ENCODE measurements around the gene AFP. TPM values are rescaled to one million over a fixed set of nuclear protein-coding genes. Genes with fewer than 3 reads are reported as not detected.

Gene AFP
- total and polyA plus RNA-seq, 2 of the 4 experiments (the other 2 are of a cell fraction): 0.87 to 1.3 TPM

DNA sequence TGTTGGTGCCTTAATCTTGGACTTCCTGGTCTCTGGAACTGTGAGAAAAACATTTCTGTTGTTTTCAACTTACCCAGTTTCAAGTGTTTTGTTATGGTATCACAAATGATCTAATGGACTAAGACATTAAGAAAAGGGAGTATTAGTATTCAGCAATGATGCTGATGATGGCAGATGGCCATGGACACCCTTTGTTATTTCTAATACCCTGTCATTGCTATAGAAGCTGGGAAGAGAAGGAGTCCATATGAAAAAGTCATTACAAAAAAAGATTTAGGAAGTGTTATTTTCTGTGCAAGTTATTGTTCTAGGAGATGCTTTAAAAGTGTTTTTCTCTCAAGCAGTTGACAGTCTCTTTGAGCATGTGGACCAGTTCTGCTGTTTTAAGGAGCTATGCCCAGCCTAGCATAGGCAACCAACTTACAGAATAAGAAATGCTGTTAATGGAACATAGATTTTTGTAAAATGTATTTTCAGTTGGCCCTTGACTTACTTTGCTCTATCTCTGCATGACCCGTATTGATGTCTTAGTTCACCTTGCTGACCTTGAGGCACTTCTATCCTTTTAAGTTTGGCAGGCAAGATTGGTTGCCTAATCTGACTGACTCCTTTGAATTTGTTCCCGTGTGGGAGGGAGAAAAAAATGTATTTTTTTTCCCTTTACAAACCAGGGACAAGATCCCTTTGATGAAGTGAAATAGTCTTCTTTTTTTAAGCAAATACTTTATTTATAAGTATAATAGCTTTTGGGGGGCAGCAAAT lies 6.0 kb upstream of the AFP start:
- H2AK5ac ChIP-seq (ENCODE audit: low read depth, low read length): no peak overlapping the region
- no peak overlapping the region for H3K23ac ChIP-seq (ENCODE audit: low read depth, low read length)
- H3K4me2 ChIP-seq (ENCODE audit: low read depth, low read length): no peak overlapping the region
- H4K8ac ChIP-seq (ENCODE audit: low read depth in 2 of 2, low read length in 2 of 2): no peak overlapping the region
- BruUV-seq (replicated peaks): no TSS peak
- H3K36me3 ChIP-seq (ENCODE audit: control insufficient read depth, insufficient read depth, low read length): no peaks in the 10 kb centered on the region
- no peak overlapping the region for H2BK5ac ChIP-seq (ENCODE audit: low read depth, low read length, poor library complexity, severe bottlenecking)
- no peak overlapping the region for H4K5ac ChIP-seq (ENCODE audit: low read depth, low read length)
- H3K56ac ChIP-seq (ENCODE audit: extremely low read depth, insufficient read depth, low read length): no peak overlapping the region
- no CpG with 5 or more reads among the region's 2 CpGs for WGBS, 2 experiments (ENCODE audit: extremely low coverage in 2 of 2, insufficient read length in 1 of 2)
- intact Hi-C loops (cut with micrococcal nuclease) (no loop called here), in situ Hi-C loops (cut with MboI; ENCODE audit: low sequenced_read_pairs) (no loop called here), dilution Hi-C loops (cut with HindIII; ENCODE audit: low sequenced_read_pairs, unreplicated experiment) (no loop called here)
- H4K91ac ChIP-seq (ENCODE audit: insufficient read depth, low read depth, low read length): no peak overlapping the region
- H2BK20ac ChIP-seq (ENCODE audit: low read depth, low read length): no peak overlapping the region
- no peak overlapping the region for H2BK120ac ChIP-seq (ENCODE audit: low read depth, low read length)
- no peak overlapping the region for H3K18ac ChIP-seq (ENCODE audit: low read depth, low read length)
- no peak overlapping the region for H3K9ac ChIP-seq (ENCODE audit: low read depth, low read length)
- no peak overlapping the region for H2BK15ac ChIP-seq (ENCODE audit: low read depth, low read length)
- no peaks in the 10 kb centered on the region for H3K9me1 ChIP-seq (ENCODE audit: insufficient read depth, low read length)
- H3K27ac ChIP-seq (ENCODE audit: insufficient read depth, low read length): no peak overlapping the region
- no peaks in the 10 kb centered on the region for H3K4me1 ChIP-seq (ENCODE audit: control insufficient read depth, insufficient read depth, low read length)
- no peak overlapping the region for H2AK9ac ChIP-seq (replicated peaks; ENCODE audit: low read depth, low read length, poor library complexity)
- no peak overlapping the region for H2AFZ ChIP-seq (replicated peaks; ENCODE audit: low read length, poor library complexity)
- DNase-seq: no peak
- ChIA-PET POLR2A (ENCODE audit: unreplicated experiment) (no interaction called here), CTCF (no interaction called here)
- H3K79me1 ChIP-seq (ENCODE audit: low read depth in 1 of 2, low read length in 2 of 2): no peaks in the 10 kb centered on the region
- ATAC-seq (ENCODE audit: low read depth): no peak
- no peaks in the 10 kb centered on the region for H3K9me3 ChIP-seq (ENCODE audit: control insufficient read depth, insufficient read depth, low read length)
- H3K4ac ChIP-seq (ENCODE audit: low read depth, low read length): no peak overlapping the region
- H3K14ac ChIP-seq (replicated peaks; ENCODE audit: low read depth, low read length): no peak overlapping the region
- no peak overlapping the region for H3K4me3 ChIP-seq (ENCODE audit: insufficient read depth, low read depth, low read length)
- H4K20me1 ChIP-seq (ENCODE audit: insufficient read depth, low read length): no peaks in the 10 kb centered on the region
- no peak for TF ChIP-seq MAZ (IDR thresholded peaks at IDR 0.05; ENCODE audit: borderline replicate concordance, low read depth, low read length)
- no peak for TF ChIP-seq RFX5 (IDR thresholded peaks at IDR 0.05; ENCODE audit: low read depth, low read length)
- no peak for TF ChIP-seq MAFK (IDR thresholded peaks at IDR 0.05; ENCODE audit: low read depth, low read length)
- TF ChIP-seq, protein P1, sequence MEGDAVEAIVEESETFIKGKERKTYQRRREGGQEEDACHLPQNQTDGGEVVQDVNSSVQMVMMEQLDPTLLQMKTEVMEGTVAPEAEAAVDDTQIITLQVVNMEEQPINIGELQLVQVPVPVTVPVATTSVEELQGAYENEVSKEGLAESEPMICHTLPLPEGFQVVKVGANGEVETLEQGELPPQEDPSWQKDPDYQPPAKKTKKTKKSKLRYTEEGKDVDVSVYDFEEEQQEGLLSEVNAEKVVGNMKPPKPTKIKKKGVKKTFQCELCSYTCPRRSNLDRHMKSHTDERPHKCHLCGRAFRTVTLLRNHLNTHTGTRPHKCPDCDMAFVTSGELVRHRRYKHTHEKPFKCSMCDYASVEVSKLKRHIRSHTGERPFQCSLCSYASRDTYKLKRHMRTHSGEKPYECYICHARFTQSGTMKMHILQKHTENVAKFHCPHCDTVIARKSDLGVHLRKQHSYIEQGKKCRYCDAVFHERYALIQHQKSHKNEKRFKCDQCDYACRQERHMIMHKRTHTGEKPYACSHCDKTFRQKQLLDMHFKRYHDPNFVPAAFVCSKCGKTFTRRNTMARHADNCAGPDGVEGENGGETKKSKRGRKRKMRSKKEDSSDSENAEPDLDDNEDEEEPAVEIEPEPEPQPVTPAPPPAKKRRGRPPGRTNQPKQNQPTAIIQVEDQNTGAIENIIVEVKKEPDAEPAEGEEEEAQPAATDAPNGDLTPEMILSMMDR (conservative IDR thresholded peaks at IDR 0.05; ENCODE audit: low read depth, low read length): no peak
- no peak for TF ChIP-seq ELK1 (IDR thresholded peaks at IDR 0.05; ENCODE audit: borderline replicate concordance, low read depth, low read length)
- TF ChIP-seq BHLHE40 (IDR thresholded peaks at IDR 0.05; ENCODE audit: low read depth, low read length): no peak
- no peak for TF ChIP-seq SMC3 (IDR thresholded peaks at IDR 0.05; ENCODE audit: low read depth, low read length)
- no peak for TF ChIP-seq FOS (IDR thresholded peaks at IDR 0.05; ENCODE audit: low read depth, low read length)
- peaks cover 7% of the 10 kb centered on the region for H3K27me3 ChIP-seq (ENCODE audit: control insufficient read depth, insufficient read depth, low read length)
